ENCODE data around the gene EMP1.

Gene EMP1

GRCh38 chr12:13156277-13156676, 40.2 kb upstream of the EMP1 start:
- H3K4me1 ChIP-seq (ENCODE audit: insufficient read depth, poor library complexity, severe bottlenecking) = no peaks in the 10 kb centered on the region
- no peak overlapping the region for H3K4me3 ChIP-seq (ENCODE audit: severe bottlenecking)
- DNase-seq (ENCODE audit: low spot score) (no peak), ATAC-seq (ENCODE audit: low read depth) (no peak)
- H3K9me3 ChIP-seq (ENCODE audit: severe bottlenecking) = no peaks in the 10 kb centered on the region
- no peak for TF ChIP-seq CTCF (IDR thresholded peaks at IDR 0.05; ENCODE audit: poor library complexity, severe bottlenecking)
- H3K27me3 ChIP-seq (ENCODE audit: insufficient read depth, poor library complexity, severe bottlenecking) = no peaks in the 10 kb centered on the region
- H3K27ac ChIP-seq (ENCODE audit: poor library complexity, severe bottlenecking) = no peak overlapping the region
- no peaks in the 10 kb centered on the region for H3K36me3 ChIP-seq (ENCODE audit: low read depth)

- Histone ChIP-seq H3K27me3 (ENCODE audit: insufficient read depth, poor library complexity, severe bottlenecking) (no peaks in the 10 kb centered on the region), H3K4me1 (ENCODE audit: insufficient read depth, poor library complexity, severe bottlenecking) (peaks cover 13% of the 10 kb centered on the region), H3K36me3 (ENCODE audit: low read depth) (no peaks in the 10 kb centered on the region), H3K9me3 (ENCODE audit: severe bottlenecking) (no peaks in the 10 kb centered on the region), H3K4me3 (ENCODE audit: severe bottlenecking) (no peak overlapping the region), H3K27ac (ENCODE audit: poor library complexity, severe bottlenecking) (no peak overlapping the region)
- TF ChIP-seq CTCF (IDR thresholded peaks at IDR 0.05; ENCODE audit: poor library complexity, severe bottlenecking) = peak; percentile 27
- DNase-seq (ENCODE audit: low spot score) (no peak), ATAC-seq (ENCODE audit: low read depth) (no peak)
These were observed 35.4 kb upstream of the EMP1 start for GRCh38 chr12:13161172-13161571.

GRCh38 chr12:13162904-13163303, 33.6 kb upstream of the EMP1 start:
- ATAC-seq (ENCODE audit: low read depth) (no peak), DNase-seq (ENCODE audit: low spot score) (no peak)
- Histone ChIP-seq H3K27ac (ENCODE audit: poor library complexity, severe bottlenecking) (no peak overlapping the region), H3K27me3 (ENCODE audit: insufficient read depth, poor library complexity, severe bottlenecking) (no peaks in the 10 kb centered on the region), H3K4me1 (ENCODE audit: insufficient read depth, poor library complexity, severe bottlenecking) (peaks cover 25% of the 10 kb centered on the region), H3K4me3 (ENCODE audit: severe bottlenecking) (no peak overlapping the region), H3K9me3 (ENCODE audit: severe bottlenecking) (no peaks in the 10 kb centered on the region), H3K36me3 (ENCODE audit: low read depth) (no peaks in the 10 kb centered on the region)
- no peak for TF ChIP-seq CTCF (IDR thresholded peaks at IDR 0.05; ENCODE audit: poor library complexity, severe bottlenecking)

- Histone ChIP-seq H3K27ac (ENCODE audit: poor library complexity, severe bottlenecking) (no peak overlapping the region), H3K4me3 (ENCODE audit: severe bottlenecking) (no peak overlapping the region), H3K9me3 (ENCODE audit: severe bottlenecking) (no peaks in the 10 kb centered on the region), H3K27me3 (ENCODE audit: insufficient read depth, poor library complexity, severe bottlenecking) (no peaks in the 10 kb centered on the region), H3K4me1 (ENCODE audit: insufficient read depth, poor library complexity, severe bottlenecking) (peaks cover 25% of the 10 kb centered on the region), H3K36me3 (ENCODE audit: low read depth) (no peaks in the 10 kb centered on the region)
- no peak for TF ChIP-seq CTCF (IDR thresholded peaks at IDR 0.05; ENCODE audit: poor library complexity, severe bottlenecking)
- no peak for DNase-seq (ENCODE audit: low spot score)
- ATAC-seq (ENCODE audit: low read depth) = no peak
These were observed 32.5 kb upstream of the EMP1 start for GRCh38 chr12:13163868-13164635.

GRCh38 chr12:13164921-13165616, 31.5 kb upstream of the EMP1 start:
- H3K27ac ChIP-seq (ENCODE audit: poor library complexity, severe bottlenecking) = peak overlapping the region; percentile 71
- H3K4me1 ChIP-seq (ENCODE audit: insufficient read depth, poor library complexity, severe bottlenecking) = peaks cover 25% of the 10 kb centered on the region
- no peaks in the 10 kb centered on the region for H3K9me3 ChIP-seq (ENCODE audit: severe bottlenecking)
- H3K4me3 ChIP-seq (ENCODE audit: severe bottlenecking) = no peak overlapping the region
- ATAC-seq (ENCODE audit: low read depth) (no peak), DNase-seq (ENCODE audit: low spot score) (no peak)
- no peak for TF ChIP-seq CTCF (IDR thresholded peaks at IDR 0.05; ENCODE audit: poor library complexity, severe bottlenecking)
- no peaks in the 10 kb centered on the region for H3K27me3 ChIP-seq (ENCODE audit: insufficient read depth, poor library complexity, severe bottlenecking)
- H3K36me3 ChIP-seq (ENCODE audit: low read depth) = no peaks in the 10 kb centered on the region

Measured in RWPE2 (cell line).